GM21529 (cell line): Measurements from ENCODE around the gene GALNT2.

Source experiments
- ATAC-seq: cut with Tn5 transposase; IDR thresholded peaks from one replicate; pipeline ENCODE4 v1.9.1; 2021; ENCODE audit not compliant: unreplicated experiment

Gene GALNT2

GRCh38 chr1:230070321-230071208 is 3.5 kb downstream of the GALNT2 start:
- no peak for ATAC-seq

GRCh38 chr1:230071316-230071715 is 4.3 kb downstream of the GALNT2 start:
- no peak for ATAC-seq

- no peak for ATAC-seq
Measured at GRCh38 chr1:230072296-230072695, 5.3 kb downstream of the GALNT2 start.

- ATAC-seq = no peak
Measured at GRCh38 chr1:230072866-230073265, 5.8 kb downstream of the GALNT2 start.

GRCh38 chr1:230073371-230074035 is 6.5 kb downstream of the GALNT2 start:
- no peak for ATAC-seq

- no peak for ATAC-seq
Measured at GRCh38 chr1:230074270-230074669, 7.2 kb downstream of the GALNT2 start.

- ATAC-seq = no peak
Measured at GRCh38 chr1:230074762-230075161, 7.7 kb downstream of the GALNT2 start.

- no peak for ATAC-seq
Measured at GRCh38 chr1:230076121-230076520, 9.1 kb downstream of the GALNT2 start.

- no peak for ATAC-seq
Measured at GRCh38 chr1:230077011-230077410, 10.0 kb downstream of the GALNT2 start.

GRCh38 chr1:230077436-230078213 is 10.6 kb downstream of the GALNT2 start:
- ATAC-seq = no peak

- no peak for ATAC-seq
Measured at GRCh38 chr1:230079199-230080024, 12.4 kb downstream of the GALNT2 start.

- no peak for ATAC-seq
Measured at GRCh38 chr1:230080822-230081221, 13.8 kb downstream of the GALNT2 start.

- no peak for ATAC-seq
Measured at GRCh38 chr1:230081751-230082150, 14.7 kb downstream of the GALNT2 start.

GRCh38 chr1:230082211-230082610 is 15.2 kb downstream of the GALNT2 start:
- no peak for ATAC-seq

- no peak for ATAC-seq
Measured at GRCh38 chr1:230083053-230083452, 16.0 kb downstream of the GALNT2 start.

- ATAC-seq = no peak
Measured at GRCh38 chr1:230083746-230084407, 16.8 kb downstream of the GALNT2 start.

GRCh38 chr1:230084408-230085177 is 17.6 kb downstream of the GALNT2 start:
- peak; percentile 59 for ATAC-seq

GRCh38 chr1:230085178-230085515 is 18.1 kb downstream of the GALNT2 start:
- ATAC-seq = no peak

- no peak for ATAC-seq
Measured at GRCh38 chr1:230086151-230086550, 19.1 kb downstream of the GALNT2 start.
